Measurements from ENCODE around the gene FOXK1.

Gene FOXK1

DNA sequence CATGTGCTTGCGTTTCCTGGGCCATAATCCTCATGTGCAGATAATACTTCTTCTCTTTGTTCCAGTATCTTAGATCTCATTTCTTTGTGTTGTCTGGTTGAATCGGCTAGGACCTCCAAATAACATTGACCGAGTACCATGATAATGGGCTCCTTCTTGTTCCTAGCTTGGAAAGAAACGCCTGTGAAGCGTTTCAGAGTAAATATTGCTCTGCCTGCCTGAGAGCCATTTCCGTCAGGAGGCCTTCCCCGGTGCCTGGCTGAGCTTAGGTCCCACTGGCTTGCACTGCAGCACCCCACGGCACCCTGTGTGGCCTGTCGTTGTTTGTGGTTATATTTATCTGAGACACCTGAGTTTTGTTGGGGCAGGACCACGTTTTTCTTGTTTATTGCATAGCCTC, 17.7 kb downstream of the FOXK1 start:
- DNase-seq (ENCODE audit: low read depth in 2 of 2): no peak

GRCh38 chr7:4700577-4701235, 18.6 kb downstream of the FOXK1 start:
- DNase-seq (ENCODE audit: low read depth in 2 of 2): no peak

- DNase-seq (ENCODE audit: low read depth in 2 of 2): no peak
Measured at GRCh38 chr7:4702961-4703512, 20.9 kb downstream of the FOXK1 start.

DNA sequence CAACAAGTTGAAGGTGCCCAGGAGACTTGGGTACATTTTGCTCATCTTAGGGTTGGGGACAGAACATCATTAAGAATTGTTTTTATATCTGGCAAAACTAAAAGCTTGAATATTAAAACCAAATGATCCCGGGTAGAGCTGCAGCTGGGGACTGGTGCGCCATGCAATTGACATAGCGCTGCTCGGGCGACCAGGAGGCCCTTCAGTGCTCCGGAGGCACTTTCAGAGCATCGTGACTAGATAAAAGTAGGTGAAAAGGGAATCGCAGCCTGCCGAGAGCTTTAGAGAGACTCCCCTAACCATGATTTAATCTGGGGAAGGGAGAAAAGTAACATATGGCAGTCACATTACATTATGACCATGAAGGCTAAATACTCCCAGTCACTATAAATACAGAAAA, 21.4 kb downstream of the FOXK1 start:
- DNase-seq (ENCODE audit: low read depth in 2 of 2): no peak

DNA sequence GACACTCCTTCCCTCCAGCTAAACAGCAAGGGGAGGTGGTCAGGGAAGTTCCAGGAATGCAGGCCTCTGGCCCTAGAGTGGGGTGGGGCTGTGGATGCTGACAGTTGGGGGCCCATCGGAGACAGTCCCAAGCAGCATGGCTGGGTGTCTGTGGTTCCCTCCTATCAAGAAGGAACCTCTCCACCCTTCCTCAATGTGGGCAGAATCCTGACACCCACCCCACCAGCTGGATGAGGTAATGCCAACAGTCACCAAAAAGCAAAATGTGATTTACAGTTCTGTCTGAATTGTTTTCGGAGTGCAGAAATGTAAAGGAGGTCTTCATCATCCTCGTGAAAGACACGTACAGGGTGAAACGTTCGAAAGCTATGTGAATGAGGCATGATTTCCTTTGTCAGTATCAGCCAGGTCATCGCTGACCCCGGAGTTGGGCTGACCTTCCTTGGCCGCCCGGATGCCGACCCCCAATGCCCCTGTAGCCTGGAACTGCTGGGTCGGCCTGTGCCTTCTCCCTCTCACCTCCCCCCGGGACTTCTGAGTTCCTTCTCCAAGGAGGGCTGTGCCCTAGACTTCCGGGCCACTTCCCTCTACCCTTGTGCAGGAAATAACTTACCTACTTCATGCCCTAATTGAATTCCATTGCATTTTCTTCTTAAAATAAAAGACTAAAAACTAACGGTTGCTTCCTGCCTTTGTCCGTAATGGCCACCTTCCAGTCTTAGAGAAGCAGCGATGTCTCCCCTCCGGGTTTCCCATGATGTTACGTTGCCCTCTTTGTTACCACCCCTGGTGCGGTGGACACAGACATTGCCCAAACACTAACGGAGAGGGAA, 24.5 kb downstream of the FOXK1 start:
- no peak for DNase-seq (ENCODE audit: low read depth in 2 of 2)

GRCh38 chr7:4707217-4707741, 25.2 kb downstream of the FOXK1 start:
- DNase-seq (ENCODE audit: low read depth in 2 of 2): no peak

DNA sequence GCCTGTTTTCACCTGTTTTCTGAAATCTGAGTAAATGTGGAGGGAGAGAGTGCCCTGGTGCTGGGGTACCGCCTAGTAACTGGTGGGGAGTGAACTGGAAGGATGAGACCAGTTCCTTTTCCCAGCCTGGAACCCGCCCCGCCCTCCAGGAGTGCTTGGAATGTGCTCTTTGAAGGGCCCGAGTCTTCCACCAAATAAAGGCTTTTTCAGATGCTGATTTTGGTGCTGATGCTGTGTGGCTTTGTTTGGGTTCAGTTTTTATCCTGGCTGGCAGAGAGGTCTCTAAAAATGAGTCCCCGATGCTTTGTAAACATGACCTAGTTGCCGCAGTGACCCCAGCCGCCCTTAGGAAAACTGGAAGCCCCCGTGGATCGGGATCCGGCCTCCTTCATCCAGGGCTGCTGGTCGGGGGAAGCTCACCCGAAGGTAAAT, 25.9 kb downstream of the FOXK1 start:
- no peak for DNase-seq (ENCODE audit: low read depth in 2 of 2)

GRCh38 chr7:4709187-4709586, 27.1 kb downstream of the FOXK1 start:
- DNase-seq (ENCODE audit: low read depth in 2 of 2): no peak

DNA sequence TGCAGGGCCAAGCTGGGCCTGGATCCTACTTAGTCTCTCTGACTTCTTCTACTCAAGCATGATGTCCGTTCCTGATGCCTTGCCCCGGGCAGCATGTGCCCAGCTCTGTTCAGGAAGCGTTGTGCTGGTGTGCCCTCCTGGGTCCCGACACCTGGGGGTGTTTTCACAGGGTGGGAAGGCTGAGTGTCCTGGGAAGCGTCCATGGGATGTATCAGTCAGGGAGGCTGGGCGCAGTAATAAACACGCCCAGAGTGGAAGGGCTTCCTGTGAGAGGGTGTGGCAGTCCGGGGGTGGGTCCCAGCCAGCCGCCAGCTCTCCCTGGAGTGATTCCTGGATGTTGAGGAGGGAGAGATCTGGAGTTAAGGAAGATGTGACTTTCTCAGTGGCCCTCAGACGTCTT, 29.0 kb downstream of the FOXK1 start:
- DNase-seq (ENCODE audit: low read depth in 2 of 2): no peak

DNA sequence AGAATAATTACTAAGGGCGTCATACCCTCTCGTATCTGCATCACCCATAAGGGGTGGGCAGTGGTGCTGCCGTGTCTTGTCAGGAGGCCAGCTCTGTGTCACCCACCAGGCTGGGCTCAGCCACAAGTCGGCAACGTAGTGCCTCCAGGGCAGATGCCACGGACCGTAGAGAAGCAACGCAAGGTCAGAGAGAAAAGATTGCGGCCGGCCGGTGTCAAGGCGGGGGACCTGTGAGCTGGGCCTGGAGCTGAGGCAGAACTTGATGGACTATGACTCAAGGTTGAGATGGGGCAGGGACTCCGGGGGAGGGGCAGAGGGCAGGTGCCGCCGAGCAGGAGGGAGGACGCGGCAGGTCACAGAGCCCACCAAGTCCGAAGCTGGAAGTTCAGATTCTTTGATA, 29.5 kb downstream of the FOXK1 start:
- DNase-seq (ENCODE audit: low read depth in 2 of 2): no peak

- no peak for DNase-seq (ENCODE audit: low read depth in 2 of 2)
Measured at GRCh38 chr7:4712281-4713182, 30.4 kb downstream of the FOXK1 start.

DNA sequence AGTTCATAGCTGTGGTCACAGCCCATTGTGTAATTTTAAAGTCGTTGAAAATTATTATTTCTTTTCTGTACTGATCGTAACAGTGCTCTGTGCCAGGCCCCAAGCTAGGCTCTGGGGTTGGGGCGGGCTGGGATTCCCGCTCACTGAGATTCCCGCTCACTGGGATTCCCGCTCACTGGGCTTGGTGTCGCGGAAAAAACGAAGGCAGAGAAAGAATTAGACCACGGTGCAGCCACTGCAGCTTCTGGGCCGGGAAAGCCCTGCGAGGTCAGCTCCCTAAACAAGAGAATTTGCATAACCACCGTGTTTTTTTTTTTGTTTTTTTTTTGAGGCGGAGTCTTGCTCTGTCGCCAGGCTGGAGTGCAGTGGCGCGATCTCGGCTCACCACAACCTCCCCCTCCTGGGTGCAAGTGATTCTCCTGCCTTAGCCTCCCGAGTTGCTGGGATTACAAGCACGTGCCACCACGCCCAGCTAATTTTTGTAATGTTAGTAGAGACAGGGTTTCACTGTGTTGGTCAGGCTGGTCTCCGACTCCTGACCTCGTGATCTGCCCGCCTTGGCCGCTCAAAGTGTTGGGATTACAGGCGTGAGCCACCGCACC, 31.2 kb downstream of the FOXK1 start:
- DNase-seq (ENCODE audit: low read depth in 2 of 2): no peak

GRCh38 chr7:4714161-4714700, 32.1 kb downstream of the FOXK1 start:
- no peak for DNase-seq (ENCODE audit: low read depth in 2 of 2)

- DNase-seq (ENCODE audit: low read depth in 2 of 2): no peak
Measured at GRCh38 chr7:4714767-4715409, 32.8 kb downstream of the FOXK1 start.

GRCh38 chr7:4715410-4715776, 33.3 kb downstream of the FOXK1 start:
- DNase-seq (ENCODE audit: low read depth in 2 of 2): no peak

DNA sequence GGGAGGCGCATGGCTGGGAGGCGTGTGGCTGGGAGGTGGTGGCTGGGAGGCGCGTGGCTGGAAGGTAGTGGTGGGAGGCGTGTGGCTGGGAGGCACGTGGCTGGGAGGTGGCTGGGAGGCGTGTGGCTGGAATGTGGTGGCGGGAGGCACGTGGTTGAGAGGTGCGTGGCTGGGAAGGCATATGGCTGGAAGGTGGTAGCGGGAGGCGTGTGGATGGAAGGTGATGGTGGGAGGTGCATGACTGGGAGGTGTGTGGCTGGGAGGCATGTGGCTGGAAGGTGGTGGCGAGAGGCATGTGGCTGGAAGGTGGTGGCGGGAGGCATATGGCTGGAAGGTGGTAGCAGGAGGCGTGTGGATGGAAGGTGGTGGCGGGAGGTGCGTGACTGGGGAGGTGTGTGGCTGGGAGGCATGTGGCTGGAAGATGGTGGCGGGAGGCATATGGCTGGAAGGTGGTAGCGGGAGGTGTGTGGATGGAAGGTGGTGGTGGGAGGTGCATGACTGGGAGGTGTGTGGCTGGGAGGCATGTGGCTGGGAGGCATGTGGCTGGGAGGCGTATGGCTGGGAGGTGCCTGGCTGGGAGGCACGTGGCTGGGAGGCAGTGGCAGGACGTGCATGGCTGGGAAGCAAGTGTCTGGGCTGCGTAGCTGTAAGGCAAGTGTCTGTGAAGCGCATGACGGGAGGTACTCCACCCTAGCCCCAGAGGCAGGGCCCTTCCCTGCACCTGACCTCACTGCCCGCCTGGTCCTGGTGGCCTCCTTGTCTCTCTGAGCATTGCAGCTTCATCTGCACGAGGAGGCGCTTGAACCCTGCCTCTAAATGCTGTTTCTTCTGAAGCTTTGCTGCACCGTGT, 35.1 kb downstream of the FOXK1 start:
- no peak for DNase-seq (ENCODE audit: low read depth in 2 of 2)

DNA sequence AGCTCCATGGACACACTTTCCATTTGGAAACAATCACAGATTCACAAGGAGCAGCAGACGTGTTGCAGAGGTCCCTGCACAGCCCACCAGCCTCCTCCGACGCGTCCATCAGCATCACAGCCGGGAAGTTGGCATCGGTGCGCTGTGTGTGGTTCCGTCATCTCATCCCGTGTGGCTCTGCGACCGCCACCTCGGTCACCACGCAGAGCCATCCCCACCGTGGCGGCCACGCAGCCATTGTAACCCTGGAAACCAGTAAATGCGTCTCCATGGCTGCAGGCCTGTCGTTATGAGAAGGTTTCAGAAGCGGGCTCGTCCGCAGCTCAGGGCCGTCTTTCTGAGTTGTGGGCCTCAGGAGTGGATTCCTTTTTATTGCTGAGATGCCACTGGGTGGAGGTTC, 36.0 kb downstream of the FOXK1 start:
- no peak for DNase-seq (ENCODE audit: low read depth in 2 of 2)

DNA sequence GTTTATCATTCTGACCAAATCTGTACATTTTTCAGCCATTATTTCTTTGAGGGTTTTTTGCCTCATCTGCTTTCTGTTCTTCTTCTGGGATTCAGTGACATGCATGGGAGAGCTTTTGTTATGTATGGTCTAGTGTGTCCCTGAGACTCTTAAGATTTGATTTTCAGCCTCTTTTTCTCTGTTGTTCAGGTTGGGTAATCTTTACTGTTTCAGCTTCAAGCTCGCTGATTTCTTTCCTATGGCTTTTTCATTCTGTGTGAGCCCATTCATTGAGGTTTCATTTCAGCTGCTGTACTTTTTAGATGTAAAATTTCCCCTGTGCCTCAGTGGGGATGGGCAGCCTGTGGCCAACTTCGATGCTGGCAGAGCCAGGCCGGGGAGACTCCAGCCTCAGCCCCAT, 38.1 kb downstream of the FOXK1 start:
- no peak for DNase-seq (ENCODE audit: low read depth in 2 of 2)

DNA sequence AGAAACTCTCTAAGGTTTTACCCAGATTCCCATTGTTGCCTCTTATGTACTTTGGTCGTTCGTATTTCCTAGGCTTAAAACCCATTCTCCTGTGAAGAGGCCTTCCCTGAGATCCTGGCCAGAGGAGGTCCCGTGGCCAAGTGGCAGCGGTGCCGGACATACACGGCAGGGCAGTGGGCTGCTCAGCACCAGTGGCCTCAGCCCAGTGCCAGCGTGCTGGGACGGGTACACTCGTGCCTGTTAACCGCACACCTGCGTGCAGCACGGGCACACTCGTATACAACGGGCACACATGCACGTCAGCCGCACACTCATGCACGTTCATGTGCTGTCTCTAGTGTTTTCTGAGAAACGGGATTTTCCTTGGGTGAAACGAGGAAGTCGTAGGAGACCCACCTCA, 40.2 kb downstream of the FOXK1 start:
- DNase-seq (ENCODE audit: low read depth in 2 of 2): no peak
